ENCODE data around the gene RHBDL1. TPM values are rescaled to one million over a fixed set of nuclear protein-coding genes. Genes with fewer than 3 reads are reported as not detected.

RHBDL1 gene
- total and polyA plus RNA-seq, 9 of the 15 experiments (the other 6 are each of a cell fraction or from before 2014, with no cell fraction given) = 0.03 to 5.6 (median 1.3) TPM; not detected in 1

- TF ChIP-seq RAD21 (CRISPR knock-in tag; conservative IDR thresholded peaks at IDR 0.05 in 1 of 2, IDR thresholded peaks at IDR 0.05 in 1 of 2) = no peak
- peak; percentile 64 for TF ChIP-seq RBFOX2 (IDR thresholded peaks at IDR 0.05; ENCODE audit: low read depth, low read length)
- TF ChIP-seq ZNF583 (CRISPR knock-in tag; IDR thresholded peaks at IDR 0.05) = no peak
- no peak for TF ChIP-seq ELF4 (CRISPR knock-in tag; IDR thresholded peaks at IDR 0.05)
- TF ChIP-seq PTBP1 (IDR thresholded peaks at IDR 0.05; ENCODE audit: low read depth, low read length) = peak; percentile 16; the same call in 1 of the 2 replicates
- TF ChIP-seq ZNF133 (CRISPR knock-in tag; IDR thresholded peaks at IDR 0.05) = no peak
- no peak for TF ChIP-seq ETS2 (tag; IDR thresholded peaks at IDR 0.05; ENCODE audit: borderline replicate concordance, poor library complexity, severe bottlenecking)
- TF ChIP-seq ZHX1 (conservative IDR thresholded peaks at IDR 0.05; ENCODE audit: low read length) = no peak
- TF ChIP-seq SIRT6 (IDR thresholded peaks at IDR 0.05; ENCODE audit: low read depth, low read length) = no peak
- TF ChIP-seq XRCC5 (IDR thresholded peaks at IDR 0.05; ENCODE audit: low read depth, low read length) = no peak
- TF ChIP-seq ZNF354B (CRISPR knock-in tag; IDR thresholded peaks at IDR 0.05) = no peak
- TF ChIP-seq SAFB (IDR thresholded peaks at IDR 0.05; ENCODE audit: borderline replicate concordance, low read depth, low read length) = peak; percentile 99
- no peak for TF ChIP-seq ZNF143 (CRISPR knock-in tag; IDR thresholded peaks at IDR 0.05)
- TF ChIP-seq HMGXB4 (CRISPR knock-in tag; IDR thresholded peaks at IDR 0.05) = no peak
- no peak for TF ChIP-seq MEF2D (tag; conservative IDR thresholded peaks at IDR 0.05; ENCODE audit: low read depth)
- no peak for TF ChIP-seq NUFIP1 (IDR thresholded peaks at IDR 0.05; ENCODE audit: partially characterized antibody)
- TF ChIP-seq KAT2B (IDR thresholded peaks at IDR 0.05; ENCODE audit: low read depth, low read length) = no peak
- peak; percentile 71 for TF ChIP-seq MYC (IDR thresholded peaks at IDR 0.05; ENCODE audit: low read depth, low read length)
- peak; percentile 82; the same call in 1 of the 2 replicates for TF ChIP-seq MYC (CRISPR knock-in tag; IDR thresholded peaks at IDR 0.05; ENCODE audit: borderline replicate concordance, low read depth)
- TF ChIP-seq ZBTB1 (CRISPR knock-in tag; IDR thresholded peaks at IDR 0.05; ENCODE audit: borderline replicate concordance, low read depth) = no peak
- TF ChIP-seq RB1 (IDR thresholded peaks at IDR 0.05; ENCODE audit: low read depth) = no peak
- no peak for TF ChIP-seq ATF4 (CRISPR knock-in tag; IDR thresholded peaks at IDR 0.05)
- TF ChIP-seq TCF7L2 (IDR thresholded peaks at IDR 0.05; ENCODE audit: low read depth, low read length) = no peak
- peak; percentile 69 for TF ChIP-seq USF1 (CRISPR knock-in tag; IDR thresholded peaks at IDR 0.05)
Observed at GRCh38 chr16:727291-727977, 52.0 kb downstream of the RHBDL1 start (continued).

Measured in K562 (cell line).